ENCODE measurements around the gene LPAR5. TPM values are rescaled to one million over a fixed set of nuclear protein-coding genes. Genes with fewer than 3 reads are reported as not detected.
"Not testable (repeated sequence)": the region's sequence is repeated elsewhere in the genome, so short reads cannot be mapped to it uniquely, and the experiment has no call there.

Gene LPAR5
- total RNA-seq, 2 experiments from 2014 or later, result 3.5 TPM

- Mint-ChIP-seq H3K4me1 (peaks cover 52% of the 10 kb centered on the region), H3K27ac (peak overlapping the region; percentile 95), H3K4me3 (no peak overlapping the region), H3K27me3 (no peaks in the 10 kb centered on the region), H3K36me3 (ENCODE audit: low read depth) (peaks cover 43% of the 10 kb centered on the region), H3K9me3 (ENCODE audit: low read depth) (no peaks in the 10 kb centered on the region)
- peak; percentile 83 for DNase-seq
- POLR2A ChIA-PET, result interaction anchor here (1.0 to 2.0 kb wide), 3 partner anchors 72 to 83 kb away, joined by 4 to 9 read pairs (median 8); partner anchors contain the start of genes GAPDH and ZNF384
- peak; percentile 25 for ATAC-seq
- CTCF ChIA-PET, result interaction anchor here (0.6 to 3.2 kb wide), 3 partner anchors 43 to 539 kb away, joined by 3 to 10 read pairs (median 3); no protein-coding TSS in a partner anchor
- intact Hi-C loops (cut with DNase I, micrococcal nuclease), result loop anchor here (1.0 to 5.0 kb wide), 17 partner anchors 32 to 411 kb away; partner anchors contain the start of genes CD4 (in 2 of the 2), ZNF384 (in 2 of the 2), C12orf57 (in 1 of the 2) and COPS7A (in 1 of the 2)
Measured at GRCh38 chr12:6606331-6607131, 29.2 kb downstream of the LPAR5 start.

DNA sequence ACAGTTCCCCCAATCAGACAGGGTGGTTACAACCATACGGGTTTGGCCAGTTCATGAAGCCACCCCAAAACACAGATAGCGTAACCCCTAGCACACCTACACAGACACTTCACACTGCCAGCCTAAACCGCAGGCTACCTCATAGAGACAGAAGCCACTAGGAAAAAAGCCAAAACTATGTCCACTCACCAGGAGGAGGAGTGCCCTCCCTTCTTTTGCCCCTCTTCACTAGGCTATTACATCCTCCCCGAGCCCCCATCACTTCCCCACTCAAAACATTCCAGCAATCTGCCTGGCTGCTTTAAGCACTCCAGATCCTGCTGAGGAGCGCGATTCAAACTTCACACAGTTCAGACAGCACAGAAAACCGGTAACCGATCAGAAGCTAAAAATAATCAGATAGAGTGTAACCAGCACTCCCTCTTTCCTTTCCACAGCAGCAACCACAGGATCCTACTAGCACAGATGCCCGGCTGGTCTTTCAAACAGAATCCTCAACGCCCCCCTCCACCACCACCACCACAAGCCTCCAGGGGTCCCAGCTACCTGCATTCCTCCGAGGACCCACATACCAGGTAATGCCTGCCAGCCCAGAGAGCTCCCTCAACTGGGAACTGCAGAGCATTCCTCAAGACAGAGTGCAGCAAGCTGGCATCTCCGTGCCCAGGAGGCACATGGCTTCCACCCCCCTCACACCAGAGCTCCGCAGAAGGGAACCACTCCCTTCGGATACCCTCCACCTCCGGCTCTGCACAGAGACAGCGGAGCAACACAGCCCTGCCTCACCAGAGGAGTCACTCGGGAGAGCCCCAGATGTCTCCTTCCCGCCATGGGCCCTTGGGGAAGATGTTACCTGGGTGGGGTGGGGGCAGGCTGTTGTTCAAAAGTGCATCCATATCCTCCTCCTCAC, 30.1 kb downstream of the LPAR5 start:
- peak; percentile 74 for DNase-seq
- Mint-ChIP-seq H3K27me3 (no peaks in the 10 kb centered on the region), H3K27ac (peak overlapping the region; percentile 95), H3K4me1 (peaks cover 44% of the 10 kb centered on the region), H3K9me3 (ENCODE audit: low read depth) (no peaks in the 10 kb centered on the region), H3K4me3 (no peak overlapping the region), H3K36me3 (ENCODE audit: low read depth) (peaks cover 51% of the 10 kb centered on the region)
- POLR2A ChIA-PET, result interaction anchor here (1.0 to 2.0 kb wide), 5 partner anchors 8 to 83 kb away, joined by 4 to 9 read pairs (median 6); partner anchors contain the start of genes GAPDH and ZNF384
- CTCF ChIA-PET, result interaction anchor here (0.6 to 3.2 kb wide), 6 partner anchors 18 to 539 kb away, joined by 3 to 10 read pairs (median 4); no protein-coding TSS in a partner anchor
- intact Hi-C loops (cut with DNase I, micrococcal nuclease), result loop anchor here (2.0 to 5.0 kb wide), 9 partner anchors 31 to 412 kb away; partner anchors contain the start of genes CD4 (in 2 of the 2), C12orf57 (in 1 of the 2), LPCAT3 (in 1 of the 2) and NOP2 (in 1 of the 2)
- peak; percentile 46 for ATAC-seq

DNA sequence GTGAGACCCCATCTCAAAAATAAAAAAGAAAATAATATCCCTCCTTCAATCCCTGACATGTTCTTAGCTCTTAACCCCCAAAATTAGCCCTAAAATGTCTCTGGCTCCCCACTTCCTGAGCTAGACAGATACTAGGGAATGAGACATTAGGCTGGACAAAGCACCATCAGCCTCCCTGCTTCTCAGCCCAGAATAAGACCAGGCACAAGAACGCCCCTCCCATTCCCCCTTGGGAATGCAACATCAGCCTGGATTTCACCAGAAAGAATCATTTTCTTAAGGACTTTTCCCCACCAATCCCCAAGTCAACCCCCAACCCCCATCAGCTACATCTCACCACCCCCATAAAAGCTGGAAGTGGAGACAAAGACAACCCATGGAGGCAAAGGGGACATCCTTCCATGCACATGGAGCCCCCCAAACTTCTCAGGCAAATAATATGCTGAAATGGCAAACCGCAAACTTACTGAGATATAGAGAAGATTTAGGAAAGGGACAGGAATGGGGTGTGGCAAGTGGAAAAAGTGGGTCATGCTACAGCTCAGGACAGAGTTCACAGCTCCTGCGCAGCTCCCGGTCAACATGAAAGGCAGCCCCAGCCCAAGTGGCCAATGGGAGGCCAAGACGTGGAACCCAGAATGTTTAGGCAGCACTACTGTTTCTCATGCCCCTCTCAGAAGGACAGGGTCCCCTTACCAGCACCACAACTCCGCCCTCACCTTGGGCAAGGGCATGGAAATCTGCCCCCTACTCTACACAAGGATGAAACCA, 31.3 kb downstream of the LPAR5 start:
- Mint-ChIP-seq H3K4me3 (no peak overlapping the region), H3K27me3 (no peaks in the 10 kb centered on the region), H3K36me3 (ENCODE audit: low read depth) (peaks cover 64% of the 10 kb centered on the region), H3K4me1 (peaks cover 38% of the 10 kb centered on the region), H3K27ac (peak overlapping the region; percentile 95), H3K9me3 (ENCODE audit: low read depth) (no peaks in the 10 kb centered on the region)
- DNase-seq (peak; percentile 32), ATAC-seq (no peak)
- ChIA-PET CTCF (interaction anchor here (0.5 to 3.6 kb wide), 12 partner anchors 10 to 267 kb away, joined by 3 to 12 read pairs (median 4); no protein-coding TSS in a partner anchor), POLR2A (interaction anchor here (0.6 to 2.0 kb wide), 5 partner anchors 16 to 348 kb away, joined by 4 to 9 read pairs (median 4); partner anchors contain the start of gene GAPDH)
- intact Hi-C loops (cut with DNase I, micrococcal nuclease), result loop anchor here (5.0 kb wide), 6 partner anchors 83 to 413 kb away; partner anchors contain the start of genes C12orf57 (in 1 of the 2), CD4 (in 1 of the 2), LPCAT3 (in 1 of the 2) and P3H3 (in 1 of the 2)

DNA sequence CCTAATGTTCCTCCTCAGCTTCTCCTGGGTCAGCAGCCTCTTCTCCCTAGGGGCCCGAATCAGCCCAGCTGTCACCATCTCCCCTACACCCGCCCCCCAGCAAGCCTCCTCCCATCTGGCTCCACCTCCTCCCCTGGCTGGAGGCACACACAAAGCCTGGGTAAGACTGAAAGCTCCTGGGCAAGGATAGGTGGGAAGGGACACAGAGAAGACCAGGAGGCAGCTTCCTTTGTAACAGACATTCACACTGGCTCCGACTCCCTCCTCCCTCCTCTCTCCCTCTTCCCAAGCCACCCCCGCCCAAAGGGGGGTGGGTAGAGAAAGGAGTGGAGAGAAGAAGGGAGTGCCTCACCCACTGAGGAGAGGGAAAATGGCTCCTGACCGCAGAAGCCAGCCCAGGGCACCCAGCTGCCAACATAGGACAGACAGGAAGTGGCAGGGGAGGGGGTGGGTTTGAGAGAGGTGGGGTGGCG, 32.6 kb downstream of the LPAR5 start:
- H3K4me1 Mint-ChIP-seq, result peaks cover 38% of the 10 kb centered on the region
- no peaks in the 10 kb centered on the region for H3K9me3 Mint-ChIP-seq (ENCODE audit: low read depth)
- POLR2A ChIA-PET, result interaction anchor here (0.5 to 0.6 kb wide), 2 partner anchors 38 to 248 kb away, joined by 3 read pairs; partner anchors contain the start of gene CDCA3
- no peaks in the 10 kb centered on the region for H3K27me3 Mint-ChIP-seq
- peaks cover 74% of the 10 kb centered on the region for H3K36me3 Mint-ChIP-seq (ENCODE audit: low read depth)
- CTCF ChIA-PET, result interaction anchor here (0.7 to 3.6 kb wide), 8 partner anchors 15 to 81 kb away, joined by 3 to 12 read pairs (median 4); no protein-coding TSS in a partner anchor
- peak overlapping the region; percentile 86 for H3K27ac Mint-ChIP-seq
- intact Hi-C loops (cut with DNase I, micrococcal nuclease), result no loop called here
- ATAC-seq (no peak), DNase-seq (peak; percentile 56)
- H3K4me3 Mint-ChIP-seq, result no peak overlapping the region

- Mint-ChIP-seq H3K27me3 (no peaks in the 10 kb centered on the region), H3K27ac (peak overlapping the region; percentile 86), H3K36me3 (ENCODE audit: low read depth) (peaks cover 79% of the 10 kb centered on the region), H3K4me1 (peaks cover 38% of the 10 kb centered on the region), H3K4me3 (no peak overlapping the region), H3K9me3 (ENCODE audit: low read depth) (no peaks in the 10 kb centered on the region)
- DNase-seq (no peak), ATAC-seq (no peak)
- ChIA-PET POLR2A (no interaction called here), CTCF (interaction anchor here (0.7 to 3.6 kb wide), 7 partner anchors 14 to 178 kb away, joined by 3 to 12 read pairs (median 3); no protein-coding TSS in a partner anchor)
- intact Hi-C loops (cut with DNase I, micrococcal nuclease), result no loop called here
Measured at GRCh38 chr12:6602526-6602925, 33.2 kb downstream of the LPAR5 start.

DNA sequence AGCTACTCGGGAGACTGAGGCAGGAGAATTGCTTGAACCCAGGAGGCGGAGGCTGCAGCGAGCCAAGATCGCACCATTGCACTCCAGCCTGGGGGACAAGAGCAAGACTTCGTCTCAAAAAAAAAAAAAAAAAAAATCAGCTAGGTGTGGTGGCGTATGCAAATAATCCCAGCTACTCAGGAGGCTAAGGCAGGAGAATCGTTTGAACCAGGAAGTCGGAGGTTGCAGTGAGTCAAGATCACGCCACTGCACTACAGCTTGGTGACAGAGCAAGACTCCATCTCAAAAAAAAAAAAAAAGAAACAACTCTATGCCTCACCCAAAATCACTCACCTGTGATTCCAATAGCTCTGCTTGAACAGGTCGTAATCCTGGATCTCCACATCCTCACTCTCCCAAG, 40.1 kb downstream of the LPAR5 start:
- Mint-ChIP-seq H3K36me3 (ENCODE audit: low read depth) (peaks cover 80% of the 10 kb centered on the region), H3K27ac (peak overlapping the region; percentile 48)
- H3K9me3 Mint-ChIP-seq (ENCODE audit: low read depth); H3K4me3 Mint-ChIP-seq; H3K4me1 Mint-ChIP-seq; POLR2A ChIA-PET; intact Hi-C loops (cut with DNase I, micrococcal nuclease); DNase-seq; ATAC-seq; H3K27me3 Mint-ChIP-seq: not testable (repeated sequence)
- CTCF ChIA-PET, result interaction anchor here (0.6 to 1.4 kb wide), 5 partner anchors 25 to 261 kb away, joined by 3 to 7 read pairs (median 4); partner anchors contain the start of gene MLF2

DNA sequence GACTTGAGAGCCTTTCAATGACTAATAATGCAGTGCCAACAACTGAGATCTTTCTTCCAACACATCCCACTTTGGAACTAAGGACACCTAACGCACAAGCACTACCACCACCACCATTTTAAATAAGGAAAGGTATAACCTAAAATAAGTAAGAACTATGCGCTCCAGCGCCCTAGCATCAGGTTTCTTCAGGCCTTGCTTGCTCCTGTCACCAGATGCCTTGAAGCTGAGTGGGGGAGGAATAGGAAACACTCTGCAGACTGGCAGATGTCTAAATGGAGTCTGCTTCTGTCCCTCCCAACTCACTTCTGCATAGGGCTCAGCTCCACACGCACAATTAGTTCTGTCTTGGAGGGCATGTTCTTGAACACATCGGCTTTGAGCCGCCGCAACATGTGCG, 43.7 kb downstream of the LPAR5 start:
- CTCF ChIA-PET, result interaction anchor here (1.4 to 1.5 kb wide), 2 partner anchors 21 to 29 kb away, joined by 3 to 4 read pairs; no protein-coding TSS in a partner anchor

GRCh38 chr12:6586569-6586968, 49.2 kb downstream of the LPAR5 start:
- ChIA-PET CTCF (interaction anchor here (0.6 to 1.9 kb wide), 3 partner anchors 9 to 18 kb away, joined by 3 to 10 read pairs (median 4); no protein-coding TSS in a partner anchor), POLR2A (interaction anchor here (0.6 kb wide), 1 partner anchor 167 kb away, joined by 4 read pairs; no protein-coding TSS in a partner anchor)
- H3K27ac Mint-ChIP-seq; intact Hi-C loops (cut with DNase I, micrococcal nuclease); H3K4me3 Mint-ChIP-seq; H3K9me3 Mint-ChIP-seq (ENCODE audit: low read depth); DNase-seq; H3K4me1 Mint-ChIP-seq; ATAC-seq; H3K27me3 Mint-ChIP-seq: not testable (repeated sequence)
- H3K36me3 Mint-ChIP-seq (ENCODE audit: low read depth), result peaks cover 50% of the 10 kb centered on the region

More for the DNA sequence above, 43.7 kb downstream of the LPAR5 start:
- DNase-seq (no peak), ATAC-seq (no peak)
- peaks cover 7% of the 10 kb centered on the region for H3K4me1 Mint-ChIP-seq
- H3K9me3 Mint-ChIP-seq (ENCODE audit: low read depth), result no peaks in the 10 kb centered on the region
- peaks cover 66% of the 10 kb centered on the region for H3K36me3 Mint-ChIP-seq (ENCODE audit: low read depth)
- H3K27me3 Mint-ChIP-seq, result no peaks in the 10 kb centered on the region
- intact Hi-C loops (cut with DNase I, micrococcal nuclease), result no loop called here
- POLR2A ChIA-PET, result no interaction called here
- peak overlapping the region; percentile 11 for H3K27ac Mint-ChIP-seq
- no peak overlapping the region for H3K4me3 Mint-ChIP-seq

DNA sequence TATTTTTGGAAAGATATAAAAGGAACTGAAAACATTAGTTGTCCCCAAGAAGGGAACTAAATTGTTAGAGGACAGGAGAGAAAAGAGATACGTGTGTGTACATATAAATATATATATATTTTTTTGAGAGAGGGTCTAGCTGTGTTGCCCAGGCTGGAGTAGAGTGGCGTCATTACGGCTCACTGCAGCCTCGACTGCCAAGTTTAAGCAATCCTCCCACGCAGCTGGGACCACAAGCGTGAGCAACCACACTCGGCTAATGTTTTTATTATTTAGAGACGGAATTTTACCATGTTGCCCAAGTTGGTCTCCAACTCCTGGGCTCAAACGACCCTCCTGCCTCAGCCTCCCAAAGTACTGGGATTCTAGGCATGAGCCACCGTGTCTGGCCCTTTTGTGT, 51.5 kb downstream of the LPAR5 start:
- H3K36me3 Mint-ChIP-seq (ENCODE audit: low read depth), result peaks cover 57% of the 10 kb centered on the region
- H3K27ac Mint-ChIP-seq, result no peak overlapping the region
- H3K27me3 Mint-ChIP-seq, result no peaks in the 10 kb centered on the region
- ATAC-seq, result no peak
- no peak for DNase-seq
- ChIA-PET CTCF (interaction anchor here (0.5 to 1.0 kb wide), 3 partner anchors 18 to 112 kb away, joined by 3 to 4 read pairs (median 3); no protein-coding TSS in a partner anchor), POLR2A (no interaction called here)
- H3K4me1 Mint-ChIP-seq, result no peaks in the 10 kb centered on the region
- intact Hi-C loops (cut with DNase I, micrococcal nuclease), result no loop called here
- H3K4me3 Mint-ChIP-seq, result no peak overlapping the region
- H3K9me3 Mint-ChIP-seq (ENCODE audit: low read depth), result no peaks in the 10 kb centered on the region

- H3K4me1 Mint-ChIP-seq, result peaks cover 5% of the 10 kb centered on the region
- no peaks in the 10 kb centered on the region for H3K27me3 Mint-ChIP-seq
- peaks cover 61% of the 10 kb centered on the region for H3K36me3 Mint-ChIP-seq (ENCODE audit: low read depth)
- DNase-seq, result no peak
- H3K9me3 Mint-ChIP-seq (ENCODE audit: low read depth), result no peaks in the 10 kb centered on the region
- ChIA-PET CTCF (no interaction called here), POLR2A (no interaction called here)
- intact Hi-C loops (cut with DNase I, micrococcal nuclease), result no loop called here
- no peak overlapping the region for H3K27ac Mint-ChIP-seq
- no peak overlapping the region for H3K4me3 Mint-ChIP-seq
- no peak for ATAC-seq
Measured at GRCh38 chr12:6582959-6583358, 52.8 kb downstream of the LPAR5 start.
